Fibroblast of skin of abdomen (primary cell): Measurements from ENCODE around the gene OR51A2. TPM values are rescaled to one million over a fixed set of nuclear protein-coding genes. Genes with fewer than 3 reads are reported as not detected.
"Not testable (repeated sequence)": the region's sequence is repeated elsewhere in the genome, so short reads cannot be mapped to it uniquely, and the experiment has no call there.

ENCODE experiments used
- DNase-seq: peaks from one replicate; pipeline ENCODE4 v3.0.0-alpha.2; 2013
- polyA plus RNA-seq, 2 experiments: library from polyadenylated mRNA; unstranded; fragments of 120-200 nt; gene quantifications; one replicate each; pipeline ENCODE4 v1.2.1, GENCODE V29; 2013; ENCODE audit not compliant: insufficient read length in 2 of 2

The OR51A2 gene, protein sequence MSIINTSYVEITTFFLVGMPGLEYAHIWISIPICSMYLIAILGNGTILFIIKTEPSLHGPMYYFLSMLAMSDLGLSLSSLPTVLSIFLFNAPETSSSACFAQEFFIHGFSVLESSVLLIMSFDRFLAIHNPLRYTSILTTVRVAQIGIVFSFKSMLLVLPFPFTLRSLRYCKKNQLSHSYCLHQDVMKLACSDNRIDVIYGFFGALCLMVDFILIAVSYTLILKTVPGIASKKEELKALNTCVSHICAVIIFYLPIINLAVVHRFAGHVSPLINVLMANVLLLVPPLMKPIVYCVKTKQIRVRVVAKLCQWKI
- not detected for polyA plus RNA-seq (2013, experiment 1 of 2; ENCODE audit: insufficient read length)
- not detected for polyA plus RNA-seq (2013, experiment 2 of 2; ENCODE audit: insufficient read length)

DNA sequence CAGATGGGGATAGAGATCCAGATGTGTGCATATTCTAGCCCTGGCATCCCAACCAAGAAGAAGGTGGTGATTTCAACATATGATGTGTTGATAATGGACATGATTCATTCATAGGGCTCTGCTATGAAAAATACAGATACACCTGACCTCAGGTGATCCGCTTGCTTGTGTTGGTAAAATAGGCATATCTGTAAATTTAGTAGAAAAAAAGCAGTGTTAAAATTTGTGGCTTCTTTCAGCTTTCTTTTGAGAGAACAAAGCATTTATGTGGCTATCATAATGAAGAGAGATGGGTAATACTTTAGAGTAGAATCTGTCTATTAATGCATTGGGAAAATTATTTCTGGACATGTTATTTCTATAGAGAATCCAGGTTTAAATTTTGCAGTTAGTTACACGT, at the start of gene OR51A2:
Gene OR51A2, minus strand, starts transcription at position 101 of the 400 bp plus-strand sequence. Its CDS starts 0 bp downstream, at position 101.
- DNase-seq: not testable (repeated sequence)

GRCh38 chr11:5004424-5005274, 49.1 kb upstream of the OR51A2 start:
- peak; percentile 53 for DNase-seq

- DNase-seq: no peak
Measured at GRCh38 chr11:4994551-4994950, 39.0 kb upstream of the OR51A2 start, which contains the start of gene OR51L1. TSS of gene OR51L1 (plus strand) at chr11:4994851. CDS start at chr11:4998983, 4,132 bp downstream.

DNA sequence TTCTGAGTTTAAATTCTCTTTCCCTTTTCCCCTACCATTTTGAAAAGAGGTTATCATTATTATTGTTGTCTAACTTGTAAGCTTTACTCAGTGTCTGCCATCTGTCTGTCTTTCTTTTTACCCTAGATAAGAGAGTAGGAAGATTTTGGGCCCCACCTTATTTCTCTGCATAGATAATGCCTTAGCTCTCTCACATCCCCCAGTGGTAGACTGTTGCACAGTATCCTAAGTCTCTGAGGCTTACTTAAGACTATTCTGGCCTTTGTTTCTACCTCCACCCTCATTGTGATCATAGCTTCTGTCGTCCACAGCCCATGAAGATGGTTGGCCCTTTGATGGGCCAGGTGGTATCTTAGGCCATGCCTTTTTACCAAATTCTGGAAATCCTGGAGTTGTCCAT, 35.5 kb upstream of the OR51A2 start:
- DNase-seq: no peak

DNA sequence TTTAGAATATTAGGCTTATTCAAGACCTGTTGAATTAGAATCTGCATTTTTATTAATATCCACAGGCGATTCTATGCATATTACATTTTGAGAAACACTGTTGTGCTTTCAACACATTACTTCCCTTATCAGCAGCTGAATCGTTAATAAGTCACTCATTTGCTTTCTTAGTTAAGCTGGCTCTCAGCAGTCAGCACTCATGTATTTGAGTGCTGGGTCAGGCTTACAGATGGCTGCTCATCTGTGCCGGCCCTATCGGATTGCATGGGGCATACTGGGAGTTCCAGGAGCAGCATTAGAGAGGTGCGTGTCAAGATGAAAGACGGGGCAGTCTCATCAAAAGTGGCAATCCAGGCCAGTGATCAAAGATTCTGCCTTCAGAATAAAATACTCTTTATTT, 28.3 kb upstream of the OR51A2 start:
- no peak for DNase-seq

GRCh38 chr11:4982678-4983077, 27.2 kb upstream of the OR51A2 start:
- no peak for DNase-seq

GRCh38 chr11:4979036-4979435, 23.5 kb upstream of the OR51A2 start:
- no peak for DNase-seq

DNA sequence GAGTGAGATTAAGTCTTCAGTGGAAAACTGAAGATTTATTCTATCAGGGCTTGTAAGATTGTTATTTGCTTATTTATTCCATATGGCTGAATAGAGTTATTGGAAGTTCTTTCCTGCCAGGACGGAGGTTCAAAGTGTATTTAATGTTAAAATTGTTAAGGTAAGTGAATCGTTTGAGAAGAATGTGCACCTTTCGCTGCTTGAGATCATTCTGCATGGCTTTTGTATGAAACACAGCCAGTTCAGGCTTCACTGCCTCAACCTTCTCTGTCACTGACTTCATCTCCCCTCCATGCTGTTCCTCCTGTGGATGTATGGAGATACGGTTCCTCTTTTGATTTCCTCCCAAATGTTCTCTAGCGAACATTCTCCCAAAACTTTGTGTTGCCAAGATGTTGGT, 19.9 kb upstream of the OR51A2 start:
- DNase-seq: no peak

DNA sequence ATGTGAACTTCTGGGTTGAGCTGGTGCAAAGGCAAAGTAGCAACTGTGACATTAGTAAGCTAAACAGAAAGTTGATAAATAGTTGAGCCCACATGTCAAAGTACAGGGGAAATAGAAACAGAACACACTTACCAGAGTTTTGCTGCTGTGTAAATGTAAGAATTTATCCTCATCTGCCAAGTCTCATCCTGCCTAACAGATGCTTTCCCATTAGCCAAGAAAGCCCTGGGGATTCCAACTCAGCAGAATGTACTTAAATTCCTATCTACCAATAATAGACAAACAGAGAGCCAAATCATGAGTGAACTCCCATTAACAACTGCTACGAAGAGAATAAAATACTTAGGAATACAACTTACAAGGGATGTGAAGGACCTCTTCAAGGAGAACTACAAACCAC, 7.3 kb upstream of the OR51A2 start:
- DNase-seq: no peak

DNA sequence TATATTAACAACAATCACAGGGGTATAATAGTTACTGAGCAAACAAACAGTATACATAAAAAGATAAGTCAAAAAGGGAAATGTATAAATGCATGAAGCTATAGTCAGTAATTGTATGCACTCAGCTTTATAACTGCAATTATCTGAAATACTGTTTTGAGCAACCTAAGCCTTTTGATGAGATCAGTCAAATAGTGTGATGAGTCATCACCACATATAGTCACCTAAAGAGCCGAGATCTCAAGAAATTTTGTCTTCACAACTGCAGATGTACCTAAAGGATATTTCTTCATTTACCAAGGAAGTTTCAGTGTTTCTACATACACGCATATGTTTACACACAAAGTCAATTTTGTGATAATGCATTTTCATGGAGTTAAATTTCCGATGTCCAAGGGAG, 5.4 kb upstream of the OR51A2 start:
- no peak for DNase-seq

DNA sequence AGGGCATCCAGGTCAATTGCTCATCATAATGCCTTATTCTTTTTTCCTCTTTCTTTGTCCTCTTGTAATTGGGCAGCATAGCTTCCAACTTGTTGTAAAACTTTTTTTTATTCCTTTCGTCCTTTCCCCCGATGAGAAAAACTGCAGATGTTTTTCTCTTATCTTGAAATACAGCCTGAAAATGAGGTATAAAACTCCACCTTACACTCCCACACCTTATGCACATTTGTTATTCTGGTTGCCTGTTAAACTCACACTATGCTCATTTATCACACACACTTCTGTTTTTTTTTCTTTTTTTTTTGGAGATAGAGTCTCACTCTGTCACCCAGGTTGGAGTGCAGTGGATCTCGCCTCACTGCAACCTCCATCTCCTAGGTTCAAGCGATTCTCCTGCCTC, 1.9 kb upstream of the OR51A2 start:
- DNase-seq: no peak

GRCh38 chr11:4947505-4947904, 8.0 kb downstream of the OR51A2 start, which contains the start of gene OR51A4:
TSS of gene OR51A4 (minus strand) at chr11:4947605. CDS start at chr11:4947100, 505 bp downstream.
- DNase-seq: no peak

GRCh38 chr11:4936745-4937144, 18.8 kb downstream of the OR51A2 start:
- DNase-seq: no peak

- DNase-seq: no peak
Measured at GRCh38 chr11:4932751-4933150, 22.8 kb downstream of the OR51A2 start.

DNA sequence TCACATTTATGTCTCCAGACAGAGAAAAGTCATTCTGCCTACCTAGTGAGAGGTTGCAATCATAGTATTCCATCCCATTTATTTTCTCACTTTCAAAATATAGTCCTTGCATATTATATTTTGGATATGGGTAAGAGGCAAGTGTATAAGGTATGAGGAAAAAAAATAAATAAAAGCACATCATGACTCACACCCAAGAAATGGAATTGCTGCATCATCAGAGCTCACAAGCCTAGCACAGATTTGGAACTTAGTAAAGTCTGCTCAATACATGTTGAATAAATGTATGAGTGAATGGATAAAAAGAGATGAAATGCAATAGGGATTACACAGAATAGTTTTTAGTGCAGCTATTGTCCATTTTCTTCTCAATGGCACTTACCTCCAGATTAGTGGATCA, 28.9 kb downstream of the OR51A2 start:
- DNase-seq: no peak

- no peak for DNase-seq
Measured at GRCh38 chr11:4924239-4924638, 31.3 kb downstream of the OR51A2 start, which contains the start of gene OR51G1. TSS of gene OR51G1 (minus strand) at chr11:4924339. CDS start at chr11:4924339, 0 bp downstream.

DNA sequence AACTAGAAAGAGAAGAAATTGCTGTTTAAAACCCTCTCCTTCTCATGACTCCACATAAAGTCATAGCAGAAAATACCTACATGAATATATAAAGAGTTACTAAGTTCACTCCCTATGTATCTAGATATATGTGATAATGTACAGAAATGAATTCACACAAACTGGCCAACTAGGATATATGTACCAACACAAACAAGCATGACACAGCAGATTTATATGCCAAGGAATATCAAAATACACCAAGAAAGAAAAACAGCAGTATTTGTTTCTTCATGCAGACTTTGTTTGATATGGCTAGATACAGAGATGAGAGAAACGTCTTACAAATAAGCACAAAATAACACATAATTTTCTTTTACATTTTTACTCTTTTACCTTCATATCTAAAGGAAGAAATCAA, 33.2 kb downstream of the OR51A2 start:
- DNase-seq: no peak

GRCh38 chr11:4921796-4922195, 33.7 kb downstream of the OR51A2 start:
- DNase-seq: no peak

GRCh38 chr11:4919250-4919649, 36.3 kb downstream of the OR51A2 start, which contains the start of gene OR51G2:
TSS of gene OR51G2 (minus strand) at chr11:4919350. CDS start at chr11:4915663, 3,687 bp downstream.
- DNase-seq: no peak

GRCh38 chr11:4916581-4916980, 38.9 kb downstream of the OR51A2 start:
- no peak for DNase-seq
